NCI-H1048 (cell line): ENCODE data around the gene TNFAIP8L3.
"Not testable (repeated sequence)": the region's sequence is repeated elsewhere in the genome, so short reads cannot be mapped to it uniquely, and the experiment has no call there.

Experiments used
- DNase-seq: peaks from one replicate; lab custom pipeline; 2025; lab: John Stamatoyannopoulos, UW

Gene TNFAIP8L3

DNA sequence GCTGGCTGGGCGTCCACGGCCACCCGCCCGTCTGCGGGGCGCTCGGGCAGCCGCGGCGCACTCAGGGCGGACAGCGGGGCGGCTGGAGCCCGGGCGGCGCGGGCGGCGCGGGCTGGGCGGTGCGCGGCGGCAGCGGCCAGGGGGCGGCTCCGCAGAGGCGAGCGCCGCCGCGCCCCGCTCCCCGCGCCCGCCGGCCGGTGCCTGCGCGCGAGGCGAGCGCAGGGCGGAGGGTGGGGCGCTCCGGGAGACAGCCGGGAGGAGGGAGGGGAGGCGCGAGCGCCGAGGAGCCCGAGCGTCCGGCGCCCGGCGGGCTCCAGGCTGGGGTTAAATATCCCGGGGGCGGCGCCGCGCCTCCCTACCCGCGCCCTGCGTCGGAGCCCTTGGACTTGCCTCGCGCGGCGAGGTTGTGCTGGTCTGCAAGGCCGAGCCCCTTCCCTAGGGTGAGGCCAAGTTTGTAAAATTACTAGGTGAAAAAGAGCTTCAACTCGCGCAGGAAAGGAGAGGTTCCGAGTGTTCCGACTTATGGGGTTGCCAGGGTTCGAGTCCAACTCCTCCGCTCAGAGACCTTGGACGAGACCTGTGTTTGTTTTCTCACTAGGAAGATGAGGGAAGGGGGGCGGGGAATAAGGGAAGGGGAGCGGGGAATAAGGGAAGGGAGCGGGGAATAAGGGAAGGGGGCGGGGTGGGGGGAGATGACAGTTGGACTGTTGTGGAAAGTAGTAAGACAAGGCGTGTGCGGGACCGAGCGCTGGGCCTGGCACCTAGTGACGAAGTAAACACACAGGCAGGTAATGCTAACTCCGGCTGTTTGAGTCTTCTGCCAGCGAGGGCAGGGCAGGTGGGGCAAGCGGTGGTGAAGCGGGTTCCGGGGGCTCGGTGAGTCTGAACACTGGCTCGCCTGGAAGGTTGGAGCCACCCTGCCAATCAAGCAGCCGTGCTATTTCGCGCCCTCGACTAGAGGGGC lies at the start of gene TNFAIP8L3:
Gene TNFAIP8L3, minus strand, starts transcription at position 301 of the 964 bp plus-strand sequence. CDS start 311 bp downstream, outside the sequence.
- no peak for DNase-seq

- DNase-seq: no peak
Measured at GRCh38 chr15:51144021-51144532, 49.4 kb upstream of the TNFAIP8L3 start.

DNA sequence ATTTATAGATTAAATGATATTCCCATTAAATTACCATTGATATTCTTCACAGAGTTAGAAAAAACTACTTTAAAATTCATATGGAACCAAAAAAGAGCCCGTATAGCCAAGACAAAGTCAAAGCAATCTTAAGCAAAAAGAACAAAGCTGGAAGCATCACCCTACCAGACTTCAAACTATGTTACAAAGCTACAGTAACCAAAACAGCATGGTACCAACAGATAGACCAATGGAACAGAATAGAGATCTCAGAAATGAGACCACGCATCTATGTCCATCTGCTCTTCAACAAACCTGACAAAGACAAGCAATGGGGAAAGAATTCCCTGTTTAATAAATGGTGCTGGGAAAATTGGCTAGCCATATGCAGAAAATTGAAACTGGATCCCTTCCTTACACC lies 45.6 kb upstream of the TNFAIP8L3 start:
- not testable (repeated sequence) for DNase-seq

GRCh38 chr15:51139091-51139490 lies 44.4 kb upstream of the TNFAIP8L3 start:
- DNase-seq: no peak

DNA sequence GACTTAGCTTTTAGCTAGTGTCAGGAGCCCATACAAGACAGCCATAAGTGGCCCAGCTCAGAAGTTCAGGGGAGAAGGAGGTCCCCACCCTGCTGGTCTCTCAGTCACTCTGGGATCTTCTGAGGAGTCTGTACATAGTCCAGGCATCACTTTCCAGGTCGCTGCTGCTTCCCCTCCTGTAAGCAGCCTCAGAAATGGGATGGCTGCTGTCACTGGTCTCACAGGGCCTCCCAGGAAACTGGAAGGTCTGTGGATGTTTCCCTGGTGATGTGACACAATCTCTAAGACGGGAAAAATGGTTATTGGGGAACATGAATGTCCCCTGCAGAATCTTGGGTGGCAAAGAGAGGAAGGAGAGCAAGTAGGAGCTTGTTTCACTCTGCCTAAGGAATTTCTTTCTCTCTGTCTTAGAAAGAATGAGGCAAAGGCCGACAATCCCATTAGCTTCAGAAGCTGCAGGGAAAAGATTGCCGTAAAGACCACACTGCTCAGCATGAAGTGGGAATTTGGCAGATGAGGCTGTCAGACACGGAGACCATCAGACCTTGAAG lies 43.2 kb upstream of the TNFAIP8L3 start:
- no peak for DNase-seq

- DNase-seq: no peak
Measured at GRCh38 chr15:51137024-51137423, 42.3 kb upstream of the TNFAIP8L3 start.

- DNase-seq: no peak
Measured at GRCh38 chr15:51135276-51135675, 40.6 kb upstream of the TNFAIP8L3 start.

DNA sequence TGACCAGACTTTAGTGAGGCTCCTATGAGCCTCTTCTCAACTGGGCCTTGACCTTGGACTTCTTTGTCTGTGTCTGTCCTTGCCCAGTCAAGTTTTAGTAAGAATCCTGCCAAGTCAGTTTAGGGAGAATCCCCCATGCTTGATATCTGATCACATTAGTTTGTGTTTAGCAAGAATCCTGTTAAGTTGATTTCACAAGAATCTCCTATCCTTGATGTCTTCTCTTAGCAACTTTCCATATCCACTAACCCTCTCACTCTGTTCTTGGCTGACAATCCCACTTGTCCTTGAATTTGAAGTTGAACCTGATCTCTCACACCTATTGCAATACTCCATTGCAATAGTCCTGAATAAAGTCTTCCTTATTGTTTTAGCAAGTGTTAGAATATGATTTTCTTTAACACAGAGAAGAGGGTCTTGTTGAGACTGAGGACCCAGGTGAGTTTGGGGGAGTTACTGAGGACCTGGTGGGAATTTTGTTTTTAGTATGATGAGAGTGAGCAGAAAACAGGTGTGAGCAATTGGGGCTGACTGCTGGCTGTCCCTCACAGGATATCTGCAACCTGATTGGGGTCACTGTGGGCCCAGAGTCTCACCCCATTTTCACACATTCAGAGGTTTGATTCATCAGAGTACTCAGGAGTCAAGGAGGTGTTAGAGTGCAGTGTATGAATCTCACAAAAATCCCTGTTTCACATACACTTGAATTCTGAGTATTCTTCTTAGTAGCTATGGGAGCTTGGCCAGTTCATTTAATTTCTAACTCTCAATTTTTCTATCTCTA lies 39.9 kb upstream of the TNFAIP8L3 start:
- DNase-seq: no peak

DNA sequence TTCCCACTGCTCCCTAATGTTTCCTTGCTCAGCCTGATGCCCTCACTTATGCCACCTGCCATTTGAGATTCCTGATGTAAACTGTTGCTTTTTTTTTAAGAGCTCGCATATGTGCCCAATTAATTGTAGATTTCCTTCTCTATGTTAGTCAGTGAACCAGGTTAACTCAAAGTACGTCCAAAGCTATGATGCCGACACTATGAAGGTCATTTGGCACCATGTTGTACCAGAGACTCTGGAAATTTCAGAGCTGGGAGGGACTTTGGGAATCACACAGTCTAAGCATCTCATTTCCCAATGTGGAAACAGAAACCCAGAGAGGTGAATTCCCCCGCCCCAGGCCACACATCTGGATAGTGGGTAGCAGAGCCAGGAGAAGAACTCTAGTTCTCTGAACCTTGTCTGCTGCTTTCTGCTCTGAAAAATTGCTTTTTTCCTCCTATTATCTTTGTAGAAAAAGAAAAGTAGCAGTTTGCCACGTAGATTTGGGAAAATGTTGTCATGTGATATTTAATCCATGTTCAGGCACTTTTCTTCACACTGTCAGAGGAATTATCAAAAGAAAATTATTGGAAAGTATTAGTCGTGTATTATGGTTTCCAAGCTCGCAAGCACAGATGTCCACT lies 38.5 kb upstream of the TNFAIP8L3 start:
- no peak for DNase-seq

GRCh38 chr15:51132384-51133139 lies 37.9 kb upstream of the TNFAIP8L3 start:
- DNase-seq: no peak

- DNase-seq: no peak
Measured at GRCh38 chr15:51131596-51132290, 37.0 kb upstream of the TNFAIP8L3 start.

- no peak for DNase-seq
Measured at GRCh38 chr15:51130344-51130743, 35.6 kb upstream of the TNFAIP8L3 start.

DNA sequence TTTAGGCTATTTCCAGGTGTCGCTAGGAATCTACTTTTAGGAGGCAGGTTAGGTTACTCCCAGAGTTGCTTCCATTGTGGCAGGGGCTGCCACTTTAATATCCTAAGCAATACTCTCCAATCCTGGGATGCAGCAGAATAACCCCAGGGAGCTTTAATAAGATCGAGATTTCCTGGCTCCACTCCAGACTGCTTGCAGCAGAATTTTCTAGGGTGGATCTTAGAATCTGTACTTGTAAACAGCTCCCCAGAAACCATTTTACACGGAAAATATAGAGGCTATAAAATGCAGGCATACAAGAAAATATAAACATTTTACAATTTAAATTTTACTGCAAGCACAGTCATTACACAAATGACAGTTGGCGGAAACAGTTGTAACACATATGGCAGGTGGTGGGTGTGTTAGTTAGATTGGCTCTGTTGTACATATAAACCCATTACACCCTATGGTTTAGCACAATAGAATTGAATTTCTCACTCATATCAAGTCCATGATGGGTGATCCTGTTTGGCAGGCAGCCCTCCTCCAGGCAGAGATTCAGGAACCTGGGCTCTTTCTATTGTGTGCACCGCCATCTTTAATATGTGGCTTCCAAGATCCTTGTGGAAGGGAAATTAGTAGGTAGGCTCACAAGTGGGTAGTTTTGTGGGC lies 35.0 kb upstream of the TNFAIP8L3 start:
- DNase-seq: no peak

GRCh38 chr15:51128701-51129100 lies 34.0 kb upstream of the TNFAIP8L3 start:
- DNase-seq: no peak

DNA sequence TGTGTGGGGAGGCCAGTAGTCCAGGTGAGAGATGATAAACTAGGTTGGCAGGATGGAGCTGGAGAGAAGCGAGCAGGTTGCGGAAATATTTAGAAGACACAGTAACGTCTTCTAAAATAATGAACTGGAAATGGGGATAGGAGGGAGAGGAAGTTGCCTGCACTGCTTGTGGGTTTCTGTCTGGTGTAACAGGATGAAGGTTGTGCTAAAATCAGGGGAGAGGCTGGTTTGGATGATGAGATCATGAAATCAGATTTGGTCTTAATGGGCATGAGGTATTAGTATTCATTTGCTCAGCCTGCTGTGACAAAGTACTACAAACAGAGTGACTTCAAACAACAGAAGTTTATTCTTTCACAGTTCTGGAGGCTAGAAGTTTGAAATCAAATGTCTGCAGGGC lies 32.1 kb upstream of the TNFAIP8L3 start:
- DNase-seq: no peak

DNA sequence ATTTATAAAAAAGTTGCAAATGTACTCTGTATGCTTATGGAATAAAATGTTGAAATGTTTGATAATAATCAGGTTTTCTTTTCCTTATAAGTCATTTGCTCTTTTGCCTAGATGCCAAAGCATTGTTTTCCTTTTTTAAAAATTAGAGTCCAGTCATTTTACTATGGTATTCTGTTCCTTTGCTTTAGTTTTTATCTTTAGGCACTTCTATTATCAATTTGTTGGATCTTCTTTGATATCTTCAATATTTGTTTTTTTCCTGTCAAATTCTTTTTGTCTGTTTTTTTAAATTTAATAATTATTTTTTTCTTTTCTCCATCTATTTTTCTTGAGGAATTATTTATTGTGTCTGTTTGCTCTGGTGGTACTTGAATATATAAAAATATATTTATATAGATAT lies 28.3 kb upstream of the TNFAIP8L3 start:
- DNase-seq: not testable (repeated sequence)

GRCh38 chr15:51121631-51122225 lies 27.0 kb upstream of the TNFAIP8L3 start:
- no peak for DNase-seq

DNA sequence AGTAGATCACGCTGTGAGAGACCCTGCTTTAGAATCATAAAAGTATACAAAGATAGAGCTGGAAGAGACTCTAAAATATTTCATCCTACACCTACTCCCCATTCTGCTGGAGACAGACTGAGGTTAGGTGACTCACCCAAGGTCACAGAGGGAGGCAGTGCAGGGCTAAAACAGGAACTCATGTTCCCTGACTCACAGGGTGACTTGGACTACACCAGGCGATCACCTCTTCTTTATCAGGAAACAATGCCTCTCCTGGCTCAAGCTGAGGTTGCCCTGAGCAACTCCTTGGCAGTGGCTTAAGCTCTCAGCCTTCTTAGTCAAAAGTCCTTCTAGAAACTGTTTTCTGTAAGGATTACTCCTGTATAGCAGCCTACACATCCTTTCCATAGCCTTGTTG lies 26.4 kb upstream of the TNFAIP8L3 start:
- DNase-seq: no peak

- no peak for DNase-seq
Measured at GRCh38 chr15:51119120-51119519, 24.4 kb upstream of the TNFAIP8L3 start.

DNA sequence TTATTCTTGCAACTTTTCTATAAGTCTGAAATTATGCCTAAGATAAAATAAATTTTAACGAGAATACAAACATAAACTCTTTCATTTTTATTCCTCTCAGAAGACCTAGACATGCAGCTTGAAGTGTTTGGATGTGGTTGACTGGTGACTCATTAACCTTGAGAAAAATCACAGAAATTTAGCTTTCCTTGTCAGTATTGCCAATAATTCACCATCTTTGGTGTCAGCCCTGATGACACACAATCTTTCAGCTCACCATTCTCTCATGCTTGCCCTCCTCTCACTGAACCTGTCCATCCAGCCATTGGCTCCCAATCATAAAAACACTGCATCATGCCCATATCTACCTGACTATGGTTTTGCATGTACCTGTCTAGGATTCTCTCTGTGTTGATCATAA lies 22.6 kb upstream of the TNFAIP8L3 start:
- DNase-seq: no peak
